ENCODE data around the gene TMTC1.

DNA sequence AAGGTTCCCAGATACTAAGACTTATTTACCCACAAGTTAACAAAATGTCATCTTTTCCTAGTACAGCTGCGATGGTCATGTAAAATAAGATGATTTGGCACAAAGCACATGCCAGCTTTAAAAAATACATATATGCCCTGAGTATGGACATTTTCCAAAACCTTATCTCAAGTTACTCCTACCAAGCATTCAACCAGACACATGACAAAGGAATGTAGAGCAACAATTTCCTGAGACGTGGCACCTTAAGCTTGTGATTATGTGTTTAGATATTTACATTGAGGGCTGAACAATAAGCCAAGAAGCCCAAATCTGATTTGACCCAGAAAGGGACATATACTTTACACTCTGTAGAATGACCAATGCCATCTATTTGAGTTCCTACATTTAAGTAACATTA is 261.8 kb downstream of the TMTC1 start:
- TF ChIP-seq, protein P1, sequence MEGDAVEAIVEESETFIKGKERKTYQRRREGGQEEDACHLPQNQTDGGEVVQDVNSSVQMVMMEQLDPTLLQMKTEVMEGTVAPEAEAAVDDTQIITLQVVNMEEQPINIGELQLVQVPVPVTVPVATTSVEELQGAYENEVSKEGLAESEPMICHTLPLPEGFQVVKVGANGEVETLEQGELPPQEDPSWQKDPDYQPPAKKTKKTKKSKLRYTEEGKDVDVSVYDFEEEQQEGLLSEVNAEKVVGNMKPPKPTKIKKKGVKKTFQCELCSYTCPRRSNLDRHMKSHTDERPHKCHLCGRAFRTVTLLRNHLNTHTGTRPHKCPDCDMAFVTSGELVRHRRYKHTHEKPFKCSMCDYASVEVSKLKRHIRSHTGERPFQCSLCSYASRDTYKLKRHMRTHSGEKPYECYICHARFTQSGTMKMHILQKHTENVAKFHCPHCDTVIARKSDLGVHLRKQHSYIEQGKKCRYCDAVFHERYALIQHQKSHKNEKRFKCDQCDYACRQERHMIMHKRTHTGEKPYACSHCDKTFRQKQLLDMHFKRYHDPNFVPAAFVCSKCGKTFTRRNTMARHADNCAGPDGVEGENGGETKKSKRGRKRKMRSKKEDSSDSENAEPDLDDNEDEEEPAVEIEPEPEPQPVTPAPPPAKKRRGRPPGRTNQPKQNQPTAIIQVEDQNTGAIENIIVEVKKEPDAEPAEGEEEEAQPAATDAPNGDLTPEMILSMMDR (conservative IDR thresholded peaks at IDR 0.05 in 1 of 2, IDR thresholded peaks at IDR 0.05 in 1 of 2; ENCODE audit: low read depth in 1 of 2, low read length in 2 of 2), result no peak
- TF ChIP-seq EZH2 (IDR thresholded peaks at IDR 0.05; ENCODE audit: low read length, missing control alignments), result no peak
